Neural crest cell (in vitro differentiated cells): ENCODE data around the gene CHRNE. TPM values are rescaled to one million over a fixed set of nuclear protein-coding genes. Genes with fewer than 3 reads are reported as not detected.

Experiments used
- DNase-seq: peaks from one replicate; pipeline ENCODE4 v3.0.0; 2021; ENCODE audit warnings: low read depth, mixed read lengths, low spot score
- H3K27ac Mint-ChIP-seq: one replicate; pipeline ENCODE4 v1.8.0; 2021; ENCODE audit warnings: mild to moderate bottlenecking, mixed read lengths; ENCODE audit not compliant: unreplicated experiment
- H3K27me3 Mint-ChIP-seq: 2 replicates; pipeline ENCODE4 v1.8.0; 2021; ENCODE audit warnings: low read depth, mild to moderate bottlenecking, mixed read lengths
- H3K36me3 Mint-ChIP-seq: 2 replicates; pipeline ENCODE4 v1.8.0; 2021; ENCODE audit warnings: low read depth, mild to moderate bottlenecking, mixed read lengths
- H3K4me1 Mint-ChIP-seq: 2 replicates; pipeline ENCODE4 v1.8.0; 2021; ENCODE audit warnings: mixed read lengths
- H3K4me3 Mint-ChIP-seq: one replicate; pipeline ENCODE4 v1.8.0; 2021; ENCODE audit warnings: mild to moderate bottlenecking, mixed read lengths
- H3K9me3 Mint-ChIP-seq: 2 replicates; pipeline ENCODE4 v1.8.0; 2021; ENCODE audit warnings: mixed read lengths
- CTCF ChIP-seq: fragments of 200-600 bp; sonication (generic); conservative IDR thresholded peaks from 2 replicates; pipeline ENCODE4 v1.5.0; 2021; ENCODE audit warnings: antibody characterized with exemption, mild to moderate bottlenecking
- total RNA-seq: library from RNA; stranded (reverse); gene quantifications from 2 replicates; pipeline ENCODE4 v1.2.1, GENCODE V29; 2021

The CHRNE gene
- total RNA-seq, 1 donor from 2014 or later: 0.21 TPM

DNA sequence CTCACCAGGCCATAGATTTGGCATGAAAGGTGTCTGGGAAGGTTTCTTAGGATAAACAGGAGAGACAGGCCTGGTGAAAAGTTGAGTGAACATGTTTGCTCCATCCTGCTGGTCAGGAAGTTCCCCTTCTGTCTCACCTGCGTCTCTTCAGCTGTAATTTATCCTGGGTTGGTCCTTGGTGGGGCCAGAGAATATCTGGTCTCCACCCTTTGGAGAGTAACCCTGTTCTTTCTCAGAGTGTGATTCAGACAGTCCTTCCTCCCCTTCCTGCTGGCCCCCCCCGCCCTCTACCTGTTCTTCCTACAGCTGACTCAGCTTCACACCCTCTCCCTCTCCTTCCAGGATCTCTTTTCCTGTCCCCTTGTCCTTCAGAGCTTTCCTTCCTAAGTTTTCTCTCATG lies 52.7 kb downstream of the CHRNE start:
- TF ChIP-seq CTCF: no peak
- Mint-ChIP-seq H3K4me1 (peaks cover 33% of the 10 kb centered on the region), H3K27me3 (no peaks in the 10 kb centered on the region), H3K9me3 (no peaks in the 10 kb centered on the region), H3K27ac (no peak overlapping the region), H3K4me3 (no peak overlapping the region), H3K36me3 (no peaks in the 10 kb centered on the region)
- DNase-seq: no peak

- TF ChIP-seq CTCF: no peak
- Mint-ChIP-seq H3K4me1 (peaks cover 27% of the 10 kb centered on the region), H3K9me3 (no peaks in the 10 kb centered on the region), H3K36me3 (no peaks in the 10 kb centered on the region), H3K4me3 (no peak overlapping the region), H3K27me3 (no peaks in the 10 kb centered on the region), H3K27ac (no peak overlapping the region)
- DNase-seq: no peak
Observed at GRCh38 chr17:4849011-4849536, 53.8 kb downstream of the CHRNE start.

Other genes starting within 250 kb of the CHRNE start
- gene PELP1, start 199.0 kb downstream of the CHRNE start, total RNA-seq: 102 and 107 TPM in 2 replicates
- 66.7 and 73.4 TPM in 2 replicates for gene ARRB2, start 192.5 kb downstream of the CHRNE start, total RNA-seq
- gene MED11, start 171.7 kb downstream of the CHRNE start, total RNA-seq: 18.6 and 19.5 TPM in 2 replicates
- gene ZMYND15, start 163.3 kb downstream of the CHRNE start, total RNA-seq: not detected in 2 replicates
- gene CXCL16, start 163.2 kb downstream of the CHRNE start, total RNA-seq: not detected in 2 replicates
- gene TM4SF5, start 131.2 kb downstream of the CHRNE start, total RNA-seq: not detected in 2 replicates
- 1.0 and 1.6 TPM in 2 replicates for gene VMO1, start 116.7 kb downstream of the CHRNE start, total RNA-seq
- gene GLTPD2, start 114.1 kb downstream of the CHRNE start, total RNA-seq: not detected in 2 replicates
- 174 and 181 TPM in 2 replicates for gene PSMB6, start 106.9 kb downstream of the CHRNE start, total RNA-seq
- 54.8 and 63.9 TPM in 2 replicates for gene PLD2, start 95.9 kb downstream of the CHRNE start, total RNA-seq
- gene MINK1, start 69.8 kb downstream of the CHRNE start, total RNA-seq: 73.0 and 76.6 TPM in 2 replicates
- 1.7 and 1.8 TPM in 2 replicates for gene C17orf107, start 3.6 kb downstream of the CHRNE start, total RNA-seq
- not detected in 2 replicates for gene GP1BA, start 29.2 kb upstream of the CHRNE start, total RNA-seq
- 67.7 and 68.3 TPM in 2 replicates for gene SLC25A11, start 36.9 kb upstream of the CHRNE start, total RNA-seq
- gene RNF167, start 37.2 kb upstream of the CHRNE start, total RNA-seq: 90.4 and 93.2 TPM in 2 replicates
- gene PFN1, start 45.4 kb upstream of the CHRNE start, total RNA-seq: 626 and 630 TPM in 2 replicates
- gene ENO3, start 48.0 kb upstream of the CHRNE start, total RNA-seq: 9.1 and 10.6 TPM in 2 replicates
- 76.9 and 78.9 TPM in 2 replicates for gene SPAG7, start 64.7 kb upstream of the CHRNE start, total RNA-seq
- 12.5 and 17.4 TPM in 2 replicates for gene CAMTA2, start 84.6 kb upstream of the CHRNE start, total RNA-seq
- gene INCA1, start 94.4 kb upstream of the CHRNE start, total RNA-seq: 0.43 and 0.86 TPM in 2 replicates
- 61.7 and 68.4 TPM in 2 replicates for gene KIF1C, start 94.9 kb upstream of the CHRNE start, total RNA-seq
- not detected in 2 replicates for gene SLC52A1, start 132.3 kb upstream of the CHRNE start, total RNA-seq
- 0.11 and 0.12 TPM in 2 replicates for gene ZFP3, start 175.4 kb upstream of the CHRNE start, total RNA-seq
- gene ZNF232, start 208.8 kb upstream of the CHRNE start, total RNA-seq: 41.9 and 43.9 TPM in 2 replicates
- 0.26 and 0.30 TPM in 2 replicates for gene USP6, start 212.9 kb upstream of the CHRNE start, total RNA-seq